K562 (cell line): Measurements from ENCODE around the gene NUP205. TPM values are rescaled to one million over a fixed set of nuclear protein-coding genes. Genes with fewer than 3 reads are reported as not detected.

ENCODE experiments used
- CREB1 ChIP-seq, 2 experiments: sonication (generic) in 1 of 2; formaldehyde crosslinking in 1 of 2; IDR thresholded peaks; 2 replicates each; pipeline versions ENCODE4 v1.6.1 to v1.8.0; 2012 to 2022; ENCODE audit warnings: inconsistent platforms in 1 of 2, mild to moderate bottlenecking in 1 of 2, missing genetic modification reagents in 1 of 2, moderate library complexity in 1 of 2
- E2F4 ChIP-seq: sonication (generic); formaldehyde crosslinking; IDR thresholded peaks from 2 replicates; pipeline ENCODE4 v1.8.0; 2022; ENCODE audit warnings: mild to moderate bottlenecking, low read depth, missing genetic modification reagents
- FOXA1 ChIP-seq: fragments of 450-650 bp; IDR thresholded peaks from 2 replicates; pipeline ENCODE4 v1.6.1; 2016; ENCODE audit warnings: mild to moderate bottlenecking, borderline replicate concordance
- FOXA3 ChIP-seq, 2 experiments: fragments of 450-650 bp in 1 of 2; sonication (generic) in 1 of 2; formaldehyde crosslinking; IDR thresholded peaks in 1 of 2; conservative IDR thresholded peaks in 1 of 2; 2 replicates each; pipeline versions ENCODE4 v1.4.0 to v1.8.0; 2020 to 2022; ENCODE audit warnings: mild to moderate bottlenecking in 2 of 2, missing genetic modification reagents in 1 of 2
- HLTF ChIP-seq: fragments of 450-650 bp; IDR thresholded peaks from 2 replicates; pipeline ENCODE4 v1.6.1; 2016
- POLR3A ChIP-seq: IDR thresholded peaks from 2 replicates; pipeline ENCODE4 v1.6.1; 2011; ENCODE audit warnings: borderline replicate concordance, mild to moderate bottlenecking, moderate library complexity; ENCODE audit not compliant: insufficient read length, insufficient read depth; ENCODE audit errors: extremely low read depth
- RBBP5 ChIP-seq: fragments of 200-600 bp; sonication (generic); IDR thresholded peaks from 2 replicates; pipeline ENCODE4 v1.6.1; 2012; ENCODE audit warnings: borderline replicate concordance, mild to moderate bottlenecking, low read length, control low read depth, inconsistent platforms; ENCODE audit not compliant: insufficient read depth, poor library complexity, severe bottlenecking
- SIRT6 ChIP-seq: IDR thresholded peaks from one replicate; pipeline ENCODE4 v1.6.1; 2012; ENCODE audit warnings: low read depth, mild to moderate bottlenecking, control low read depth, inconsistent platforms, low read length, moderate library complexity
- ZBTB26 ChIP-seq: fragments of 450-650 bp; formaldehyde crosslinking; IDR thresholded peaks from 2 replicates; pipeline ENCODE4 v1.4.0; 2022; ENCODE audit warnings: missing genetic modification characterization
- ZKSCAN8 ChIP-seq: fragments of 200-800 bp; sonication (Bioruptor generic); IDR thresholded peaks from 2 replicates; pipeline ENCODE4 v1.6.1; 2016; ENCODE audit warnings: missing genetic modification characterization, missing compliant biosample characterization
- ZNF217 ChIP-seq: sonication (generic); formaldehyde crosslinking; IDR thresholded peaks from 2 replicates; pipeline ENCODE4 v1.8.0; 2022; ENCODE audit warnings: mild to moderate bottlenecking, missing genetic modification reagents
- ZNF511 ChIP-seq: sonication (generic); formaldehyde crosslinking; IDR thresholded peaks from 2 replicates; pipeline ENCODE4 v1.8.0; 2022; ENCODE audit warnings: mild to moderate bottlenecking, missing genetic modification reagents
- ZNF57 ChIP-seq: fragments of 450-650 bp; formaldehyde crosslinking; IDR thresholded peaks from 2 replicates; pipeline ENCODE4 v1.4.0; 2020; ENCODE audit warnings: mild to moderate bottlenecking, moderate library complexity
- ZNF766 ChIP-seq: fragments of 200-800 bp; sonication (Bioruptor generic); conservative IDR thresholded peaks from 2 replicates; pipeline ENCODE4 v1.6.1; 2016; ENCODE audit warnings: missing genetic modification characterization, missing compliant biosample characterization
- ZNF77 ChIP-seq: fragments of 250-450 bp; sonication (Bioruptor Pico); IDR thresholded peaks from 2 replicates; pipeline ENCODE4 v1.5.0; 2020
- ZNF79 ChIP-seq: fragments of 250-450 bp; sonication (Bioruptor Pico); IDR thresholded peaks from 2 replicates; pipeline ENCODE4 v1.4.0; 2020; ENCODE audit warnings: low read depth, mild to moderate bottlenecking, moderate library complexity
- polyA plus RNA-seq, 8 experiments: library from polyadenylated mRNA; depleted of rRNA in 4 of 8; stranded (reverse) in 5 of 8; unstranded in 3 of 8; fragments of >200 nt; fragmentation: Nextera tagmentation in 2 of 8; fragmentation: Illumina TruSeq in 1 of 8; extraction: Ambion mirVana in 2 of 8; extraction: Trizol in 1 of 8; gene quantifications; 2 replicates each; pipeline versions ENCODE4 v1.2.1 to v1.2.3, GENCODE V29; 2011 to 2014; ENCODE audit warnings: inconsistent platforms in 1 of 8, missing spikeins in 1 of 8
- total RNA-seq, 7 experiments: library from RNA; depleted of rRNA in 6 of 7; stranded (reverse); fragments of >200 nt in 6 of 7; fragmentation: Illumina TruSeq in 2 of 7; extraction: Trizol in 2 of 7; gene quantifications; 2 replicates each; pipeline versions ENCODE4 v1.2.1 to v1.2.3, GENCODE V29; 2011 to 2021; ENCODE audit warnings: low replicate concordance in 1 of 7
- TF ChIP-seq, protein P1 (sequence below): fragments of 250-450 bp; sonication (Bioruptor Pico); IDR thresholded peaks from 2 replicates; pipeline ENCODE4 v1.4.0; 2020; ENCODE audit warnings: mild to moderate bottlenecking, moderate library complexity
- TF ChIP-seq, protein P2 (sequence below): fragments of 200-800 bp; sonication (Bioruptor generic); IDR thresholded peaks from 2 replicates; pipeline ENCODE4 v1.6.1; 2017; ENCODE audit warnings: missing genetic modification characterization, missing compliant biosample characterization

NUP205 gene
- total and polyA plus RNA-seq, 9 of the 15 experiments (the other 6 are each of a cell fraction or from before 2014, with no cell fraction given) = 101 to 282 (median 193) TPM

- TF ChIP-seq CREB1 (IDR thresholded peaks at IDR 0.05) = peak; percentile 93
- peak; percentile 90 for TF ChIP-seq CREB1 (CRISPR knock-in tag; IDR thresholded peaks at IDR 0.05)
- no peak for TF ChIP-seq FOXA3 (CRISPR knock-in tag; conservative IDR thresholded peaks at IDR 0.05 in 1 of 2, IDR thresholded peaks at IDR 0.05 in 1 of 2)
- TF ChIP-seq, protein P1, sequence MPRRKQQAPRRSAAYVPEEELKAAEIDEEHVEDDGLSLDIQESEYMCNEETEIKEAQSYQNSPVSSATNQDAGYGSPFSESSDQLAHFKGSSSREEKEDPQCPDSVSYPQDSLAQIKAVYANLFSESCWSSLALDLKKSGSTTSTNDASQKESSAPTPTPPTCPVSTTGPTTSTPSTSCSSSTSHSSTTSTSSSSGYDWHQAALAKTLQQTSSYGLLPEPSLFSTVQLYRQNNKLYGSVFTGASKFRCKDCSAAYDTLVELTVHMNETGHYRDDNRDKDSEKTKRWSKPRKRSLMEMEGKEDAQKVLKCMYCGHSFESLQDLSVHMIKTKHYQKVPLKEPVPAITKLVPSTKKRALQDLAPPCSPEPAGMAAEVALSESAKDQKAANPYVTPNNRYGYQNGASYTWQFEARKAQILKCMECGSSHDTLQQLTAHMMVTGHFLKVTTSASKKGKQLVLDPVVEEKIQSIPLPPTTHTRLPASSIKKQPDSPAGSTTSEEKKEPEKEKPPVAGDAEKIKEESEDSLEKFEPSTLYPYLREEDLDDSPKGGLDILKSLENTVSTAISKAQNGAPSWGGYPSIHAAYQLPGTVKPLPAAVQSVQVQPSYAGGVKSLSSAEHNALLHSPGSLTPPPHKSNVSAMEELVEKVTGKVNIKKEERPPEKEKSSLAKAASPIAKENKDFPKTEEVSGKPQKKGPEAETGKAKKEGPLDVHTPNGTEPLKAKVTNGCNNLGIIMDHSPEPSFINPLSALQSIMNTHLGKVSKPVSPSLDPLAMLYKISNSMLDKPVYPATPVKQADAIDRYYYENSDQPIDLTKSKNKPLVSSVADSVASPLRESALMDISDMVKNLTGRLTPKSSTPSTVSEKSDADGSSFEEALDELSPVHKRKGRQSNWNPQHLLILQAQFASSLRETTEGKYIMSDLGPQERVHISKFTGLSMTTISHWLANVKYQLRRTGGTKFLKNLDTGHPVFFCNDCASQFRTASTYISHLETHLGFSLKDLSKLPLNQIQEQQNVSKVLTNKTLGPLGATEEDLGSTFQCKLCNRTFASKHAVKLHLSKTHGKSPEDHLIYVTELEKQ (CRISPR knock-in tag) = no peak
- TF ChIP-seq SIRT6 = no peak
- peak; percentile 61 for TF ChIP-seq ZBTB26 (CRISPR knock-in tag)
- TF ChIP-seq ZNF511 (CRISPR knock-in tag) = peak; percentile 97
- TF ChIP-seq HLTF = 0 out of 2 replicates have a peak, but pooled peaks have one; percentile 85
- TF ChIP-seq ZKSCAN8 = no peak; the same call in 1 of the 2 replicates
- TF ChIP-seq POLR3A = no peak
- TF ChIP-seq FOXA1 = no peak
- TF ChIP-seq E2F4 = peak; percentile 91
- TF ChIP-seq ZNF77 (CRISPR knock-in tag) = no peak
- peak; percentile 99 for TF ChIP-seq RBBP5
- TF ChIP-seq ZNF217 (CRISPR knock-in tag) = peak; percentile 74; the same call in 1 of the 2 replicates
- TF ChIP-seq ZNF79 (CRISPR knock-in tag) = no peak
- no peak for TF ChIP-seq ZNF57
- TF ChIP-seq, protein P2, sequence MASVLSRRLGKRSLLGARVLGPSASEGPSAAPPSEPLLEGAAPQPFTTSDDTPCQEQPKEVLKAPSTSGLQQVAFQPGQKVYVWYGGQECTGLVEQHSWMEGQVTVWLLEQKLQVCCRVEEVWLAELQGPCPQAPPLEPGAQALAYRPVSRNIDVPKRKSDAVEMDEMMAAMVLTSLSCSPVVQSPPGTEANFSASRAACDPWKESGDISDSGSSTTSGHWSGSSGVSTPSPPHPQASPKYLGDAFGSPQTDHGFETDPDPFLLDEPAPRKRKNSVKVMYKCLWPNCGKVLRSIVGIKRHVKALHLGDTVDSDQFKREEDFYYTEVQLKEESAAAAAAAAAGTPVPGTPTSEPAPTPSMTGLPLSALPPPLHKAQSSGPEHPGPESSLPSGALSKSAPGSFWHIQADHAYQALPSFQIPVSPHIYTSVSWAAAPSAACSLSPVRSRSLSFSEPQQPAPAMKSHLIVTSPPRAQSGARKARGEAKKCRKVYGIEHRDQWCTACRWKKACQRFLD (CRISPR knock-in tag) = peak; percentile 76
- TF ChIP-seq ZNF766 (CRISPR knock-in tag) = peak; percentile 82
These were observed at the start of gene NUP205 (continued) for GRCh38 chr7:135557455-135558336.
